ENCODE results near the gene ZBTB49. TPM values are rescaled to one million over a fixed set of nuclear protein-coding genes. Genes with fewer than 3 reads are reported as not detected.

ZBTB49 gene
- total RNA-seq, 2 donors from 2014 or later, result 8.4 to 10.2 TPM

Other genes starting within 250 kb of the ZBTB49 start
- gene OTOP1, start 63.3 kb upstream of the ZBTB49 start, total RNA-seq, result not detected
- gene TMEM128, start 42.0 kb upstream of the ZBTB49 start, total RNA-seq, result 10 to 100 TPM; 24.4 to 27.4 TPM
- 10 to 100 TPM in 1 of 2 donors, 1 to 10 TPM in 1; 7.3 to 20.7 TPM for gene LYAR, start 97 bp upstream of the ZBTB49 start, total RNA-seq
- gene NSG1, start 96.9 kb downstream of the ZBTB49 start, total RNA-seq, result under 1 TPM; 0.27 to 0.56 TPM